HG02885 (cell line): ENCODE results near the gene TMUB2.
"Not testable (repeated sequence)": the region's sequence is repeated elsewhere in the genome, so short reads cannot be mapped to it uniquely, and the experiment has no call there.

ENCODE experiments used
- ATAC-seq: cut with Tn5 transposase; IDR thresholded peaks from one replicate; pipeline ENCODE4 v1.9.1; 2021; ENCODE audit warnings: mild to moderate bottlenecking; ENCODE audit not compliant: unreplicated experiment, poor library complexity

Gene TMUB2

GRCh38 chr17:44186307-44187130 is at the start of gene TMUB2:
TMUB2 (plus strand) TSS chr17:44186972; CDS start chr17:44187709, 737 bp downstream.
- ATAC-seq, result peak; percentile 91

DNA sequence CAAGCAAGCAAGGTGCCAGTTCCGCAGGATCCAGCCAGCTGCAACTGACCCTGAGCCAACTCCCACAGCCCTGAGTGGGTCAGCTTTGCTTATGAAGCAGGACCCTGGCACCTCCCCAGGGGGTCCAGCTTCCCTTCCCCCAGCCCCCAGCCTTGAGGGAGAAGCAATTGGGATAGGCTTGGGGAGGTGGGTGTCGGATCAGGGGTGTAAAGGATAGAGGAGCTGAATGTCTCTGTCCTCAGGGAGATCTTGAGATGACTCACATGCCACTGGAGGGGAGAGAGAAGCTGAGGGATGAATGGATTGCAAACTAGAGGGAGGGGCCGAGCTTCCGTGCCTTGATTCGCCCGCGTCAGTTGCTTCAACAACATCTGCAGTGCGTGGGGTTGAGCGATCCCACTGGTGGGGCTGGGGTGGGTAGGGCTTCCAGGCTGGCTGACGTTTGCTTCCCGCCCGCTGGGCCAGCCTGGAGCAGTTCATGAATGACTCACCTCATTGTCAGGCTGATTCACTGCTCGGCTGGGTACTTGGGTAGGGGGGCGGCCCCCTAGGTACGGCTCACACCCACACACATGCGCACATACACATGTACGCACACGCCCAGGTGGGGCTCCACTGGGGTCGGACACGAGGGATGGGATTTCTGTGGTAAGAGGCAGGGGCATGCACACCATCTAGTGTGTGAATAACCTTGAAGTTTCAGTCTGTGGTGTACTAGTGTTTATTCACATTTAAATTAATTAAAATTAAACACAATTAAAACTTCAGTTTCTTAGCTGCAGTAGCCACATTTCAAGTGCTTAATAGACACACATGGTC is 48.7 kb upstream of the TMUB2 start:
- no peak for ATAC-seq

DNA sequence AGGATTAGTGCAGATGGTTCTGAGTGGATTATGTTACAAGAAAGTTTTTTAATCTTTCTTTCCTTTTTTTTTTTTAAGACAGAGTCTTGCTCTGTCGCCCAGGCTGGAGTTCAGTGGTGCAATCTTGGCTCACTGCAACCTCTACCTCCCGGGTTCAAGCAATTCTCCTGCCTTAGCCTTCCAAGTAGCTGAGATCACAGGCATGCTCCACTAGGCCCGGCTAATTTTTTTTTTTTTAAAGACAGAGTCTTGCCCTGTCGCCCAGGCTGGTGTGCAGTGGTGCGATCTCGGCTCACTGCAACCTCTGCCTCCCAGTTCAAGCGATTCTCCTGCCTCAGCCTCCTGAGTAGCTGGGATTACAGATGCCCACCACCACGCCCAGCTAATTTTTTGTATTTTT is 42.9 kb upstream of the TMUB2 start:
- ATAC-seq, result not testable (repeated sequence)

DNA sequence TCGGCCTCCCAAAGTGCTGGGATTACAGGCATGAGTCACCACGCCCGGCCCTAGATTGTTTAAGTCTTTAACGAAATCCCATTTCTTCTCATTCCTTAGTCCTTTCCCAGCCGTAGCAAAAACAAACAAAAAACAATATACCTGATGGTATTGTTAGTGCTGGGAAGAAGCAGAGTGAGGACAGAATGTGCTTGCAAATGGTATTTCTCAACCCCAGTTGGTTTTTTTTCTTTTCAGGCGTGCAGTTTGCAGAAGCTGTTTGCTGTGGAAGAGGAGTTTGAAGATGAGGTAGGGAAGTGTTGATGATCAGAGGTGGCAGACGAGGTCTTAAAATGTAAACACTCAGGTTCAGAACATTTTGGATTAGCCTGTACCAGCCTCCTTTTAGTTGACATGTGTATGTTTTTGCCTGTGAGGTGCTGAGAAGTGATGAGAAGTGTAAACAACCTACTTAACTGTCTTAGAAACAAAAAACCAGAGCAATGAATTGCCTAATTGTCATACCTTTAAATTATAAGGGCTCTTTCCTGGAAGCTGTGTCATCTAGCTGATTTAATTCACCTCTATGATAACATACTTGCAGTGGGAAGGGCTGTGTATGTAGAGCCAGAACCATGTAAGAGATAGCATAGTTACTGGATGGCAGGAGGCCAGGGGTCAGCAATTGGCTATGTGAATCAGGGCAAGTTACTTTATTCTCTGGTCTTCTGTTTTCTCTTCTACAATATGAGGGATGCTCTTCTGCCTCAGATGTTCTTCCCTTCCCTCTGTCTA is 41.6 kb upstream of the TMUB2 start:
- ATAC-seq, result no peak

- ATAC-seq, result no peak
Measured at GRCh38 chr17:44146375-44147346, 40.1 kb upstream of the TMUB2 start.

DNA sequence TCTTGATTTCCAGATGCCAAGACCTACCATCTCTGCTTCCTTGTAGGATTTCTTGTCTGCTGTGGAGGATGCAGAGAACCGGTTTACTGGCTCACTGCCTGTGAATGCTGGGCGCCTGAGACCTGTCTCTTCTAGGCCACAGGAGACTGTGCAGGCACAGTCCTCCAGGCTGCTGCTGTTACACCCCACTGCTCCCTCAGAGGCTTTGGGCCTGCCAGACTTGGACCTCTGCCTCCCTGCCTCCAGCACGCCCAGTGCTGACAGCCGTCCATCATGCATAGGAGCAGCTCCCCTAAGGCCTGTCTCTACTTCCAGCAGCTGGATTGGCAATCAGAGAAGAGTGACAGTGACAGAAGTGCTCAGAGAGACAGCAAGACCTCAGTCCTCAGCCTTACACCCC is 39.0 kb upstream of the TMUB2 start:
- ATAC-seq, result no peak

- not testable (repeated sequence) for ATAC-seq
Measured at GRCh38 chr17:44149066-44149465, 37.7 kb upstream of the TMUB2 start.

DNA sequence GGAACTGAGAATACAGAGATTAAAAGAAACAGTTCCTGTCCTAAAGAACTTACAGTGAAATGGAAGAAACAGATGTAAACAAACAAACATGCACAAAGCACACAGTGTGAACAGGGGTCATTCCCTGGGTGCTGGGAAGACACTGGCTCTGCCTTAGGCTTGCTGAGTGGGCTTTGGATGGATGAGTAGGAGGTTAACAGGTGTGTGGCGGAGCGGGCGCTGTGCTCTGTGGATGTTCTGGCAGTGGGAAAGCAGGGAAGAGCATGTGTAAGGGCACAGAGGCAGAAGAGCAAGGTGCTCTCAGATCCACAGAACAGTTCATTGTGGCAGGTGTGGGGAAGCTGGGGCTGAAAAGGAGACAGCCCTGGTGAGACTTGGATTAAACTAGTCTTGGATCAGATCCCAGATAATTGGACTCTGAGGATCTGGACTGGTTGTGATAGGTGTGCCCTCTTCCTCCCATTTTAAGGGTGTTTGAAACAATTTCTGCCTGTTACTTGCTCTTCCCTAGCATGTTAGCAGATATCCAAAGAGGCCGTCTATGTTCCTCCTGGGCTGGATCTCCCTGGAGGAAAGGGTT is 36.9 kb upstream of the TMUB2 start:
- ATAC-seq, result no peak

DNA sequence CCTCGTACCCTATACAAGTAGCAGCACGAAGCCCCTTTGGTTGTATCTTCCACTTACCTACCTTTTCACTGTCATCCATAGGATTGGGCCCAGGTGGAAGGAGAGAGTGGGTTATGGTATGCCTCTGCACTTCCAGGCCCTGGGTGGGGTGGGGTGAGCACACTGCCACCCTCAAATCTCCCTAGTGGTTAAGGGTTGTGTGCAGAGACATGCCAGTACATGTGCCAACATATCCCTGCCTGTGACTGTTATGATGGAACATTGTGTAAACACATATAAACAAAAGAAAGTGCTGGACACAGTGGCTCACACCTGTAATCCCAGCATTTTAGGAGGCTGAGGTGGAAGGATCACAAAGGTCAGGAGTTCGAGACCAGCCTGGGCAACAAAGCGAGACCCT is 33.9 kb upstream of the TMUB2 start:
- ATAC-seq, result no peak

DNA sequence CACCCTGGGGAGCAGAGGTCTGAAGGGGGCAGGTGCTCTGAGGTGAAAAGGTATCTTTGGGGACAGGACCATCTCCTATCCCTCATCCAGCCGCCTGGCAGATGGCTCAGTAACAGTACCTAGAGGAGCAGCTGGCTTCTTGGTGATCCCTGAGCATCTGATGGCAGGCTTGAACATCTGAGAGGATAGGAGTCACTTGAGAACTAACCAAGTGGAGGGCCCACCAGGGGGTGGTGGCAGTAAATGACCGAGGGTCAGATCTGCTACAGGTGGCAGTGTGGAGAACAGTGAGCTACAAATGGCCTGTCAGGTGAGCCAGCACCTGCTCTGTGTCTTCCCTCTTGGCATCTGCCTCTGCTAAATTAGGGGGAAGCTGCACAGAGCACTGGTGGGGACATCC is 31.3 kb upstream of the TMUB2 start:
- no peak for ATAC-seq

DNA sequence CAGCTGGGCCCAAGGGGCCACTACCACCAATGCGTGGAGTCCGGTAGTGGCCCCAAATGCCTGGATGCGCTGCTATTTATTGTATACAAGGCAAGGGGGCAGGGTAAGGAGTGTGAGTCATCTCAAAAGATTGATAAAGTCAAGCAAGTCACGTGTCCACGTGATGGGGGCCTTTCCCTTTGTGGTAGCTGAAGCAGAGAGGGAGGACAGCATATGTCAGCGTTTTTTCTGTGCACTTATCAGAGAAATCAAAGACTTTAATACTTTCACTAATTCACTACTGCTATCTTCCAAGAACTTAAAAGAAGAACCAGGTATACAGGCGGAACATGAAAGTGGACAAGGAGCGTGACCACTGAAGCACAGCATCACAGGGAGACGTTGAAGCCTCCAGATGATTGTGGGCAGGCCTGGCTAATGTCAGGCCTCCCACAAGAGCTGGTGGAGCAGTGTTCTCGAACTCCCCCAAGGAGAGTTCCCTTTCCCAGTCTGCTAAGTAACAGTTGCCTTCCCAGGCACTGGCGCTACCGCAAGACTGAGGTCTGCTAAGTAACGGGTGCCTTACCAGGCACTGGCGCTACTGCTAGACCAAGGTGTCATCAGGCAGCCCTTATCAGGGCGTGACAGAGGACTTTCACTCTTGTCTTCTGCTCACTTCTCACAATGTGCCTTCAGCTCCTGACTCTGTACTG is 27.1 kb upstream of the TMUB2 start:
- ATAC-seq, result no peak

DNA sequence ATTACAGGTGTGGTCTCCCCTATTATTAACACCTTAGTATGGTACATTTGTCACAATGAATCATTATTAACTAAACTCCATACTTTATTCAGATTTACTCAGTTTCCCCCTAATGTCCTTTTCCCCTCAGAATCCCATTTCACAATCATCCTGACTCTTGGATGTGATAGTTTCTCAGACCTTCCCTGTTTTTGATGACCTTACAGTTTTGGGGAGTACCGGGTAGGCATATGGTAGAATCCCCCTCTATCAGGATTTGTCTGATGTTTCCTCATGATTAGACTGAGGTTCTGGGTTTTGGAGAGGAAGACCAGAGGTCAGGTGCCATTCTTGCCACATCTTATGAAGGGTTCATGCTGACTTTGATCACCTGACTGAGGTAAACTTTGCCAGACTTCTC is 22.3 kb upstream of the TMUB2 start:
- no peak for ATAC-seq

DNA sequence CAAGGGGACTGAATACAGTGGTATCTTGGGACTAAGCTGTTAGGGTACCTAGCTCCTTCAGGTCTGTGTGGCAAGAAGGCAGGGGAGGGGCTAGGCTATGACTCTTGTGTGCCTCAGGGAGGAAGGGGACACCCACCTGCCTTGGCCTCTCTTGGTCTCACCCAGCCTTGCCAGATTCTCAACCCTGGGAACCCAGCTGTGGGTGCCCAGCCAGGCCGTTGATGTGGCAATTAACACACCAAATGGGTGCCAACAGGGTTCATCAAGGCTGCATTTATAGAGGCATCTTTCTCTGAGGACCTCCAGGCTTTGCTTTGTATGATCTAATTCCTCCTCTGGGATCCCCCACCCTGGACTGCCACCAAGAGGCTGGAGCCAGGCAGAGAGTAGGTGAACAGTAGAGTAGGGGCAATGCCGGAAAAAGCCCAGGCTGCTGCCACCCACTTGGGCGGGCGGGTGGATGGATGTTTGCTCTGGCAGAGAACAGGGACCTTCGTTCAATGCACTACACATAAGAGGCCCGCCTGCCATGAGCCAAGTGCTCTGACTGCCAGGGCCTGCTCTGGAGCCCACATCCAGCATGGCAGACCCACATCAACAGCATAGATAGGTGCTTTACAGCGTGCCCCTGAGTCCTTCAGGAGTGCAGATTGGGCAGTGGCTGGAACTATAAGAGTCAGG is 19.5 kb upstream of the TMUB2 start:
- no peak for ATAC-seq

DNA sequence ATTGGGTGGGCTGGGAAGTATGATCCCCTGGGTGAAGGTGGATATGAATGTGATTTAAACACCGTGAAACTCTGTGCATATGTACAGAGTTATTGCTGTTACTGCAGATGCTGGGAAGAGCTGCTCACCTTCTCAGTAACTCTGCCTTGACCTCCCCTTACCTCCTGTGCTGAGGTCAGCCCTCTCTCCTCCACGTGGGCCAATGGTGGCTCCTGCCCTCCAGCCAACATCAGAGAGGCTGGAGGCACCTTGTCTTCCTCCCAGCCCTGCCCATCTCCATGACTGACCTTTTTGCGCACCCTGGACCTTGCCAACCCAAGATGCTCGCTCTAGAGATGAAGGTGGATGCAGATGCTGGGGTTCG is 16.7 kb upstream of the TMUB2 start:
- ATAC-seq, result no peak

DNA sequence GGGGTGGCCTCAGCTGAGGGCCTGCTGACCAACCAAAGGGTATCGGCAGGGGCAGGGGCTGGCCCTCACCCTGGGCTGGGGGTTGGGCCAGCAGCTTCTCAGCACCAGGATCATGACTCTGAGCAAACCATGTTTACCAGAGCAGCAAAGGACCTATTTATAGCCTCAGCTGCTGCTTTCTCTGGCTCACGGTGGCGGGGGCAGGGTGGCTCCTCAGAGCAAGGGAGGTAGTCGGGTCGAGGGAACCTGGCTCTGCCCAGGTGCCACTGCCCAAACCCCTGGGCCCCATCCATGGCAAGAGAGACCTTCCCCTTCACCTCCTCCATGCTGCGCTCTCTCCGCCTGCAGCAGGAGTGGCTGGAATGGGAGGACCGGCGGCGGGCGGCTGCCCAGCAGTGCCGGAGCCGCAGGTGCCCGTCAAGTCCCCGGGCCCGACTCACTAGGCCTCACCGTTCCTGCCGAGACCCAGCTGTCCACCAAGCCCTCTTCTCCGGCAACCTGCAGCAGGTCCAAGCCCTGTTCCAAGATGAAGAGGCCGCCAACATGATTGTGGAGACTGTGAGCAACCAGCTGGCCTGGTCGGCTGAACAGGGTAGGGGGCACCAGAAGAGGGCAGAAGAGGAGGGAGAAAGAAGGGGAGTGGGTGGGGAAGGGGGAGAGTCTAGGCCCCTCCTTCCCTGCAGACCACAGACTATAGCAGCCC is 16.1 kb upstream of the TMUB2 start, which contains the start of gene ASB16:
ASB16 (plus strand) TSS at position 206 of the 703 bp plus-strand sequence; CDS start at position 292, 86 bp downstream.
- no peak for ATAC-seq

GRCh38 chr17:44171931-44172455 is 14.8 kb upstream of the TMUB2 start:
- ATAC-seq, result no peak

DNA sequence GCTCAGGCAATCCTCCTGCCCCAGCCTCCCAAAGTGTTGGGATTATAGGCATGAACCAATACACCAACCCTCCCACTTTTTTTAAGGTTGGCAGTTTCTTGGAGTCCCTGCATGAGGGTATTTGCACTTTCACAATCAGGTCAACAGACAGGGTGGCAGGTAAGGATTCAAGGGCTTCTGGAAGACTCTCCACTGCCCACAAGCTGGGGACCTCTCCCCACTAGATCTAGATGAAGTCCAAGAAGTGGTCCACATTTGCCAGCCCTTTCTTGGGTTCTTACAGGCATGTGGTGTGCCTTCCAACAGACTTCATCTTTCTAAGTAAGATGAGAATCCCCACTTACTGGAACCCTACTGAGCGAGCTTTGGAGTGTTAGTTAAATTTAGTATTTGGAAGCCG is 12.3 kb upstream of the TMUB2 start:
- ATAC-seq, result no peak
